Adrenal gland (tissue), 12 donors: ENCODE results near the gene FARS2. TPM values are rescaled to one million over a fixed set of nuclear protein-coding genes. Genes with fewer than 3 reads are reported as not detected.

Experiments used
- DNase-seq, 7 donors: peaks; one replicate each; pipeline ENCODE4 v3.0.0-alpha.2; 2019 to 2020
- H3K27ac ChIP-seq, 5 donors: fragments of 200-600 bp; sonication (generic) in 4 of 5; 1 replicate in 3 of 5; 2 replicates in 2 of 5; pipeline versions ENCODE4 v1.5.1 to v1.8.0; 2016 to 2020; ENCODE audit warnings: mild to moderate bottlenecking in 1 of 5
- H3K27me3 ChIP-seq: fragments of 200-600 bp; 2 replicates; pipeline ENCODE4 v1.8.0; 2021
- H3K36me3 ChIP-seq, 2 donors: fragments of 200-600 bp; replicated peaks in 1 of 2; 1 replicate in 1 of 2; 2 replicates in 1 of 2; pipeline versions ENCODE4 v1.5.1 to v1.8.0; 2018 to 2022
- H3K4me1 ChIP-seq, 2 donors: fragments of 200-600 bp; replicated peaks in 1 of 2; 1 replicate in 1 of 2; 2 replicates in 1 of 2; pipeline versions ENCODE4 v1.5.1 to v1.8.0; 2018 to 2021
- H3K4me3 ChIP-seq, 4 donors: fragments of 200-600 bp; sonication (generic) in 3 of 4; one replicate each; pipeline ENCODE4 v1.5.1; 2016 to 2018
- H3K9me3 ChIP-seq, 3 donors: fragments of 200-600 bp; sonication (generic) in 1 of 3; replicated peaks in 1 of 3; 1 replicate in 2 of 3; 2 replicates in 1 of 3; pipeline versions ENCODE4 v1.5.1 to v1.8.0; 2016 to 2021
- POLR2A ChIP-seq, 2 donors: fragments of 450-650 bp; IDR thresholded peaks; one replicate each; pipeline ENCODE4 v1.6.1; 2017; ENCODE audit warnings: antibody characterized with exemption in 2 of 2, mild to moderate bottlenecking in 2 of 2, moderate library complexity in 1 of 2
- WGBS, 4 donors: extraction: QIAGEN DNeasy Blood & Tissue Kit in 2 of 4; methylation state at CpG; one replicate each; pipeline versions ENCODE4 v1.1.5 to v1.1.7; 2013 to 2017; 5-methylcytosine and 5-hydroxymethylcytosine counted together
- intact Hi-C, 2 donors: fragments of 100-400 bp; cut with DNase I; formaldehyde crosslinking; loops; one replicate each; pipeline versions ENCODE4 v1.14.1 to v1.15.0; 2022 to 2023
- polyA plus RNA-seq, 3 donors: library from polyadenylated mRNA; stranded (reverse); fragments of 200-250 nt in 2 of 3; fragments of 350-450 nt in 1 of 3; fragmentation: Illumina TruSeq in 1 of 3; extraction: RNeasy Lipid Tissue Mini Kit (QIAGEN cat#74804) in 1 of 3; gene quantifications; one replicate each; pipeline ENCODE4 v1.2.3, GENCODE V29; 2013 to 2014
- total RNA-seq, 9 donors: library from RNA; depleted of rRNA in 4 of 9; stranded (reverse); fragments of >200 nt in 4 of 9; fragments of 120-200 nt in 1 of 9; fragmentation: NEBNext Ultra II Directional in 1 of 9; extraction: Animal tissue kit (Norgen Biotek cat#: 25700) in 1 of 9; gene quantifications; one replicate each; pipeline versions ENCODE4 v1.1.0 to v1.2.4, GENCODE V29; 2013 to 2023
- TF ChIP-seq, protein P1 (sequence below), 6 experiments: fragments of 450-650 bp in 4 of 6; fragments of 200-600 bp in 2 of 6; sonication (generic) in 1 of 6; IDR thresholded peaks; 1 replicate in 5 of 6; 2 replicates in 1 of 6; pipeline versions ENCODE4 v1.5.1 to v1.8.0; 2016 to 2021; ENCODE audit warnings: antibody characterized with exemption in 6 of 6, mild to moderate bottlenecking in 2 of 6, moderate library complexity in 1 of 6
- donor health status: healthy with polysubstance abuse.
- donor health status: Bipolar disorder and iron deficiency.
- donor health status: DM: yes; HTN: yes; CAD: no.
- donor health status: DM: no; HTN: no; CAD: no.
- donor health status: DM: no; HTN: no; CAD: no.
- donor health status: DM: yes; HTN: yes; CAD: no.

Gene FARS2
- total and polyA plus RNA-seq, 12 donors: 7.2 to 55.2 (median 19.8) TPM

DNA sequence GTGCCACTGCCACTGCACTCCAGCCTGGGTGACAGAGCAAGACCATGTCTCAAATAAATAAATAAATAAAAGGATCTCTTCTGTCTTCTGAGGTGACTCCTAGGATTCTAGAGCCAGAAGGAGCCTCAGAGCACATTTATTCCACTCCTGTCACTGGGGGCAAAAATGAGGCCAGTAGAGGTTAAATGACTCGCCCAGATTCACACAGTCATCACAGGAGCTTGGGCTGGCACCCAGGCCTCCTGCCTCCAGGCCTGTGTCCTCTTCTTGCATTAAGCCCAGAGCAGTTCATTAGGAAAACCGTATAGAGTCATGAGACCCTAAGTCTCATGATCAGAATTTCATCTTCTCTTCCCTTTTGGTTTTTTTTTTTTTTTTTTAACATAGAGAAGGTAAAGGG is 502.1 kb downstream of the FARS2 start:
- H3K9me3 ChIP-seq: no peaks in the 10 kb centered on the region
- H3K27ac ChIP-seq: no peak overlapping the region
- H3K36me3 ChIP-seq: no peaks in the 10 kb centered on the region
- intact Hi-C loops: no loop called here
- no peaks in the 10 kb centered on the region for H3K27me3 ChIP-seq
- no peak for TF ChIP-seq POLR2A (IDR thresholded peaks at IDR 0.05)
- TF ChIP-seq, protein P1, sequence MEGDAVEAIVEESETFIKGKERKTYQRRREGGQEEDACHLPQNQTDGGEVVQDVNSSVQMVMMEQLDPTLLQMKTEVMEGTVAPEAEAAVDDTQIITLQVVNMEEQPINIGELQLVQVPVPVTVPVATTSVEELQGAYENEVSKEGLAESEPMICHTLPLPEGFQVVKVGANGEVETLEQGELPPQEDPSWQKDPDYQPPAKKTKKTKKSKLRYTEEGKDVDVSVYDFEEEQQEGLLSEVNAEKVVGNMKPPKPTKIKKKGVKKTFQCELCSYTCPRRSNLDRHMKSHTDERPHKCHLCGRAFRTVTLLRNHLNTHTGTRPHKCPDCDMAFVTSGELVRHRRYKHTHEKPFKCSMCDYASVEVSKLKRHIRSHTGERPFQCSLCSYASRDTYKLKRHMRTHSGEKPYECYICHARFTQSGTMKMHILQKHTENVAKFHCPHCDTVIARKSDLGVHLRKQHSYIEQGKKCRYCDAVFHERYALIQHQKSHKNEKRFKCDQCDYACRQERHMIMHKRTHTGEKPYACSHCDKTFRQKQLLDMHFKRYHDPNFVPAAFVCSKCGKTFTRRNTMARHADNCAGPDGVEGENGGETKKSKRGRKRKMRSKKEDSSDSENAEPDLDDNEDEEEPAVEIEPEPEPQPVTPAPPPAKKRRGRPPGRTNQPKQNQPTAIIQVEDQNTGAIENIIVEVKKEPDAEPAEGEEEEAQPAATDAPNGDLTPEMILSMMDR (IDR thresholded peaks at IDR 0.05): no peak
- no peak for DNase-seq
- no peaks in the 10 kb centered on the region for H3K4me1 ChIP-seq
- WGBS, 4 donors: 83 to 95% (median 86%) methylated on average over 2 of the region's 2 CpGs
- H3K4me3 ChIP-seq: no peak overlapping the region

DNA sequence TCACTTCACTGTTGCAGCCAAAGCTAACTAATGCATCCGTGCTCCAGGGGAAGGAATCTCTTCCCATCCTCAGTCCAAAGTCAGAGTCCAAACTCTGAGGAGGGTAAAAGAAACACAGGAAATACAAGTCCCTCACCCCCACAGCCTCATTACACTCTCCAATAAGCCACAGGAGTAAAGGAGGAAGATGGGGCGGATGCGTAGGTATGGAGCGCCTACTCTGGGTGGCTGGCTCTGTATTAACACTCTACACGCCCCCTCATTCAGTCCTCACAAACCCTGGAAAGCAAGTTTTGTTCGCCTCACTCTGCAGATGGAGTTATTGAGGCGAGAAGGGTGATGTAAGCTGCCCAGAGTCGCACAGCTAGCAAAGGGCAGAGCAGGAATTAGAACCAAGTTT is 502.6 kb downstream of the FARS2 start:
- TF ChIP-seq, protein P1 (IDR thresholded peaks at IDR 0.05): no peak
- TF ChIP-seq POLR2A (IDR thresholded peaks at IDR 0.05): no peak
- Histone ChIP-seq H3K4me1 (no peaks in the 10 kb centered on the region), H3K9me3 (no peaks in the 10 kb centered on the region), H3K27me3 (no peaks in the 10 kb centered on the region), H3K36me3 (no peaks in the 10 kb centered on the region), H3K4me3 (no peak overlapping the region), H3K27ac (no peak overlapping the region)
- intact Hi-C loops: no loop called here
- WGBS, 4 donors: 77 to 92% (median 88%) methylated on average over 8 of the region's 8 CpGs
- no peak for DNase-seq

DNA sequence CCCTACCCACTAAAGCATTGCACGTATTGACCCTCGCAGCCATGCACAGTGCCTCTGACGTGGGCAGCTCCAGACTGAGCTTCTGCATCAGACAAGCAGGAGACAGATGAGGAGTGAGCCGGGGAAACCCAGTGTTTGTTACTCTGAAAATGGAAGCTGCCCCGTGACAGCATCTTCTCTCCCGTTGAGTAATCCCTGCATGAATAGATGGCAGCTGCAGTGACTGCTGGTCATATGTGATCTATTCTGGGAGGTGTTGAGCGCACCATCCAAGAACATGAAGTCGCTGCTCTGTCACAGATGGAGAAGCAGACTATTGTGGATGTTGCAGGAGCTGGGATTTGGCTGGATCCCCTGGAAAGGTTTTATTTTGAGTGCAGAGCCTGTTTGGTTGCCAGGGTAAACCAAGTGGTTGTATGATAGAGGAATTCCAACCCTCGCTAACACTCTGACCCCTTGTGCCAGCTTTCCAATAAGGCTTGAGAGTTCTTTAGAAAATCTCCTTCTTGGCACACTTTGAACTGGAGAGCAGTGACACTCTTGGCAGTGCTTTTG is 503.2 kb downstream of the FARS2 start:
- no peak for TF ChIP-seq POLR2A (IDR thresholded peaks at IDR 0.05)
- TF ChIP-seq, protein P1 (IDR thresholded peaks at IDR 0.05): no peak
- H3K36me3 ChIP-seq: no peaks in the 10 kb centered on the region
- no peak overlapping the region for H3K4me3 ChIP-seq
- WGBS, 4 donors: 82 to 87% (median 85%) methylated on average over 8 to 9 of the region's 9 CpGs
- no peak for DNase-seq
- H3K4me1 ChIP-seq: no peaks in the 10 kb centered on the region
- no peak overlapping the region for H3K27ac ChIP-seq
- intact Hi-C loops: no loop called here
- no peaks in the 10 kb centered on the region for H3K27me3 ChIP-seq
- no peaks in the 10 kb centered on the region for H3K9me3 ChIP-seq

DNA sequence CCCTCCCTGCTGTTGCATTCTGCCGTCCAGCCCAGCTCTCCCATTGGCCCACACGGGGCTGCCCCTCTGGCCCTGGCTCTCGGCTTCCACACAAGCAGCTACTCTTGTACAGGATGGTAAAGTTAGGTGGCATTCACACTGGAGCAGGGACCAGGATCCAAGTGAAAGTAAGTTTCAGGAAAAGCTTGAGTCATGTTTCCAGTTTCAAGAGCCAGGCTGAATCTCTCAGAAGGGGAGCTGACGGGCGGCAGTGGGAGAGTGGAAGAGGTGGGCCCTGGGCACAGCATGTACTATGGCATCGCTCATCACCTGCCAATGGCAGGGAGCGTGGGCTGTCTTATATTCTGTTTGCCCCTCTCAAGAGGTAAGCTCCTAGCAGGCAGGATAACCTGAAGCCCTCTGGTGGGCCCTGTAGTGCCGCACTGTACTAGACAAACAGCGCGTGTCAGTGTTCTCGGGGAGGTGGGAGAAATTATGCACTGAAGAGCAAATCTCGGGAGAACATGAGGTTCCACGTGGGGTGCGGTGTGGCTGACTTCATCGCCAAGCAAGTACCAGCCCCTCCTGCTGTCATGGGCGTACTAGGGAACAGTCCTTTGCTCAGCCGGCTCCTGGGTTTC is 503.9 kb downstream of the FARS2 start:
- DNase-seq: no peak
- no peaks in the 10 kb centered on the region for H3K9me3 ChIP-seq
- 90 to 95% (median 91%) methylated on average over 14 to 17 of the region's 17 CpGs for WGBS, 4 donors
- H3K27ac ChIP-seq: no peak overlapping the region
- H3K4me1 ChIP-seq: no peaks in the 10 kb centered on the region
- no peak overlapping the region for H3K4me3 ChIP-seq
- TF ChIP-seq, protein P1 (IDR thresholded peaks at IDR 0.05): no peak
- TF ChIP-seq POLR2A (IDR thresholded peaks at IDR 0.05): no peak
- no peaks in the 10 kb centered on the region for H3K27me3 ChIP-seq
- no peaks in the 10 kb centered on the region for H3K36me3 ChIP-seq
- intact Hi-C loops: no loop called here
